Measurements from ENCODE around the gene WNK1.
A peak's percentile ranks its signal among the peaks of the same experiment; 100 is the strongest.
"Not testable (repeated sequence)": the region's sequence is repeated elsewhere in the genome, so short reads cannot be mapped to it uniquely, and the experiment has no call there.

Gene WNK1

GRCh38 chr12:779745-780734 lies 27.7 kb downstream of the WNK1 start:
- DNase-seq = no peak

GRCh38 chr12:780750-781379 lies 28.5 kb downstream of the WNK1 start:
- no peak for DNase-seq

DNA sequence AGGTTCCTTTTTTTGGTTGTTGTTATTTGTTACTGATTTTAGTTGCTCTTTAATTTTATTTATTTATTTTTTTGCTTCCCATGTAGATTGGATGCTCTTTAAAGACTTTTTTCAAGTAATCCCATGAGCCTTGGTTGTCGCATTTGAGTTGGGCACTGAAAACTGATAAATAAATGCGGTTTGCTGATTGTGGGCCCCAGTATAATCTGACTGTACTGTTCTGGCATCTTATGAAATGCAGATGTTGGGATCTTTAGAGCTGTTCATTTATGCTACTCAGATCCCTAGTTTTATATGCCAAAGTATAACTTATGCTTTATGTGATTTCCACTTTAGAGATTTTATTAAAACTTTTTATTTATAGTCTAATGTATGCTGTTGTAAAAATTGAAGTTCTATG lies 33.3 kb downstream of the WNK1 start:
- no peak for DNase-seq

GRCh38 chr12:788288-788687 lies 35.9 kb downstream of the WNK1 start:
- no peak for DNase-seq

DNA sequence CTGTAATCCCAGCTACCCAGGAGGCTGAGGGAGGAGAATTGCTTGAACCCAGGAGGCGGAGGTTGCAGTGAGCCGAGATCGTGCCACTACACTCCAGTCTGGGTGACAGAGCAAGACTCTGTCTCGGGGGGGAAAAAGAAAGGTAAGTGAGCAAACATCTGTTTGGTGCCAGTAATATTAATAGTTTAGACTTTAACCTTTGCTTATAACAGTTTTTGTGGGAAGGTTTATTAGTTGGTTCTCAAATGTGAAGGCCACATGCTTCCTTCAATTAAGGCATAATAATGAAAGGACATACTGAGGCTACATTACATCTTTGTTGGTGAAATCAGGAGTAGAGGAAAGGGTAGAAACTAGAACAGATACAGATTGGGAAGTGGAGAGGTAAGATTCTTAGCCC lies 36.4 kb downstream of the WNK1 start:
- not testable (repeated sequence) for DNase-seq

DNA sequence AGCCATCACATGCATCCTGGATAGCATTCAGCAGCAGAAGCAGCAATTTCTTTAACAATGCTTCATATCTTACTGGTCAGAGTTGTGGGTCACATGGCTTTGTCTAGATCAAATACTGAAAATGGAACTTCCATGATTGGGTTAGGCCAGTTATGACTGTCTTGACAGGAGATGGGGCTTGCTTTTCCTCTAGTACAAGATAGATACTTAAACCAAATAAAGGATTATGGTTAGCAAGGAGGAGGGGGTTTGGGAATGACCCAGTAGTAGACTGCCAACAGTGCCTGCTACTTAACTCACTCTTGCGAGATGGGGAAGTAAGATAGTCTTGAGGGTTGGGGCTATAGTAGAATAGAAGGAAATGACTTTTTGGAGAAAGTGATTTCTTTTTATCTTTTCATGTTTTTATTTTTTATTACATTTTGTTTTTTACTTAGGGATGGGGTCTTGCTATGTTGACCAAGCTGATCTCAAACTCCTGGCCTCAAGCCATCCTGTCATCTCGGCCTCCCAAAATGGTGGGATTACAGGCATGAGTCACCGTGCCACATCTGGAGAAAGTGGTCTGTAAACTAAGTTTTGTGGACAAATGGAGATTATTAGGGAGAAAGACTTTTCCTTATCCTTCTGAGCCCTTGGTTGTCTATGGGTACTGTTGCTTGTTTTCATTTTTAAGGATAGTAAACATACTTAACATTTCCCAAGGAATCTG lies 37.6 kb downstream of the WNK1 start:
- no peak for DNase-seq

DNA sequence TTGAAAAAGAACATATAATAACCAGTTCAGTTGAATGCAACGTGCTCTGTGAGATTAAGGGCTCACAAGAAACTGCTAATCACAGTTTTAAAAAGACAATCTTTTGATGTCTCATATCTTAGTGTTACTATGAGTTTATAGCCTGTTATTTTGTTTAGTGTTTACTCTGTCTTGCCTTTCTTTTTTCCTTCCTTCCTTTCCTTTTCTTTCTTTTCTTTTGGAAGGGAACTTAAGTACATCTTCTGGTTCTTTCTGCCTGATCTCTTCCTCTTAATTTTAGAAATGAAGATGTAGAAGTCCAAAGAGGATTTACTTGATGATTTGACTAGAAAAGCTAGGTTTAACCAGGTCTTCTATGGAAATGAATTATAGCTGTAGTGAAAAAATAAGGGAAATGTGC lies 38.2 kb downstream of the WNK1 start:
- DNase-seq = no peak

GRCh38 chr12:793037-793436 lies 40.7 kb downstream of the WNK1 start:
- no peak for DNase-seq

GRCh38 chr12:793711-794110 lies 41.3 kb downstream of the WNK1 start:
- no peak for DNase-seq

DNA sequence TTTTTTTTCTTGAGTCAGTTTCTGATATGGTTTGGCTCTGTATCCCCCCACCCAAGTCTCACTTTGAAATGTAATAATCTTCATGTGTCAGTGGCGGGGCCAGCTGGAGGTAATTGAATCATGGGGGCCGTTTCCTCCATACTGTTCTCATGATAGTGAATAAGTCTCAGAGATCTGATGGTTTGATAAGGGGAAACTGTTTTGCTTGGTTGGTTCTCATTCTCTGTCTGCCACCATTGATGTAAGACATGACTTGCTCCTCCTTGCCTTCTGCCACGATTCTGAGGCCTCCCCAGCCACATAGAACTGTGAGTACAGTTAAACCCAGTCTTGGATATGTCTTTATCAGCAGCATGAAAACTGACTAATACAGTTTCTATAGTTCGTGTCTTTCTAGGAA lies 42.9 kb downstream of the WNK1 start:
- peak; percentile 50 for DNase-seq

- DNase-seq = no peak
Observed at GRCh38 chr12:800401-800800, 48.0 kb downstream of the WNK1 start.

GRCh38 chr12:802242-803120 lies 50.1 kb downstream of the WNK1 start:
- no peak for DNase-seq

GRCh38 chr12:805022-805632 lies 52.7 kb downstream of the WNK1 start:
- DNase-seq = no peak

DNA sequence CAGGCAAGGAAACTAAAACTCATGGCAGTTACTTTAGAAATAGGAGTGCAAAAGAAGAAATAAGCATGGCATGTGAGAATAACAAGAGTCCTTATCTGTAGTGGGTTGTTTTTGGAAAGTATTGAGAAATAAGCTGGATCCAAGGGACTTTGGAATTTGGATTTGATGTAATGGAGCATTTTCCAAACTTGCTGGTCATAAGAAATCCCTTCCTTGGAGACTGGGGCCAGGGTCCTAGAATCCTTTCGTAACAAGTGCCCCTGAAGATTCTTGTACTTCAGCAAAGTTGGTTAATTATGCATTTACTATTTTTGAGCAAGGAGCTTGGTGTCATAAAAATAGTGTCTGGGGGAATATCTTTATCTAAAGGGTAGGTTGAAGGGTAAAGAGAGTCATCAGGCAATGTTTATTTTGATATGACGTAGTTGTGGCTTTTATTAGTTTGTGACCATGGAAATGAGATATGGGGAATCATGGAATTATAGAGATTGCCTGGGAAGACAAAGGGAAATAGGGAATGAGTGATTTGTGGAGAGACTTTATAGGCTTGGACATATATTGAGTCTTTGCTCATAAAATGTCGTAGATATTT lies 53.9 kb downstream of the WNK1 start:
- no peak for DNase-seq

GRCh38 chr12:807041-807735 lies 54.8 kb downstream of the WNK1 start:
- DNase-seq = peak; percentile 55

DNA sequence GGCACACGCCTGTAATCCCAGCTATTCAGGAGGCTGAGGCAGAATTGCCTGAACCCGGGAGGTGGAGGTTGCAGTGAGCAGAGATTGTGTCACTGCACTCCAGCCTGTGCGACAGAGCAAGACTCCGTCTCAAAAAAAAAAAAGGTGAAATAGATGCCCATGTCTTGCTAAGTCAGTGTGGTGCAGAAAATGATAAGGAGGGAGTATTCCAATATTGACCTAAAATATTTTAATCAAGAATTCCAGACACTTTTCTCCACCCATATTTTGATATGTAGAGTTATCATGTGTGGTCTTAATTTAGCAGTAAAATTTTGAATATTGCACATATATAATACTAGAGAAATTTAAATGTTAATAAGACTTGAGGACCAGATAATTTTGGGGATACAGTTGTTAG lies 57.7 kb downstream of the WNK1 start:
- no peak for DNase-seq

DNA sequence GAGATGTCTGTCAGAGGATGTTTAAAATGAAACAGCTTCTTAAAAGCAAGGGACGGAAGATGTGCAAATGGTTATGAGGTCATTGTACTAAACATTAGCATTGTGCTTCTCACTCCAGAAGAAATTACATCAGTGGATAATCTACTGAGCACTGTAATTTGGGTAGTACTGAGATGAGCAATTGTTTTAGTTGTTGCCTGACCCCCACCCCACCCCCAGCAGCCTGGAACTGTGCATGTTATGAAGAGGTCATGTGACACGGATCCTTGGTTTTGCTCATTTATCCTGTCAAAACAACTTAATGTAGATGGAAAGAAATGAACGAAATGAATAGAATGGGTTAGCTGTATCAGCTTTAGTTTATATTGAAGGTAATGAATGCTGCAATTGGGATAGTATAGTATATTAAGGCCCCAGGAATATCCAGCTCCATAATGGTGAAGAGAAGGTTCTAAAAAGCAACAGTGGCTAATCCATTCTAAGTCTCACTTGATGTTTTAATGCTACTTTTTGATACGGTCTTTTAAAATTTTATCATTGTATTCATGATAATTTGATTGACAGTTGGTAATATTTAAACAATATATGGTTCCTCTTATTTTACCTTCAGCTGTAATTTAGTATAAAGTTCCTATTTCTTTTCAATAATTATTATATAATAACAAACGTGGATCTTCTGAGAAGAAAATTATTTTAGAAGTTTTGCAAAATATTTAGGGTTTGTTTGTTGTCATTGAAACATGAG lies 58.5 kb downstream of the WNK1 start:
- no peak for DNase-seq

DNA sequence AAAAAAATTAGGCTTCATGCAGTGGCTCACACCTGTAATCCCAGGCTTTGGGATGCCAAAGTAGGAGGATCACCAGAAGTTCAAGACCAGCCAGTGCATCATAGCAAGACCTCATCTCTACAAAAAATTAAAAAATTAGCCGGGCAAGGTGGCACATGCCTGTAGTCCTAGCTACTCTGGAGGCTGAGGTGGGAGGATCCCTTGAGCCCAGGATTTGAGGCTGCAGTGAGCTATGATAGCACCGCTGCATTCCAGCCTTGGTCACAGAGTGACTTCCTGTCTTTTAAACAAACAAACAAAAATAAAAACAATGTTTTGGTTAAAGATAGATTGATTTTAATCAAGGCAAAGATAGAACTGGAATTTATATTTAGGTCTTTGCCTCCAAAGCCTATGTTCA lies 60.6 kb downstream of the WNK1 start:
- no peak for DNase-seq

DNA sequence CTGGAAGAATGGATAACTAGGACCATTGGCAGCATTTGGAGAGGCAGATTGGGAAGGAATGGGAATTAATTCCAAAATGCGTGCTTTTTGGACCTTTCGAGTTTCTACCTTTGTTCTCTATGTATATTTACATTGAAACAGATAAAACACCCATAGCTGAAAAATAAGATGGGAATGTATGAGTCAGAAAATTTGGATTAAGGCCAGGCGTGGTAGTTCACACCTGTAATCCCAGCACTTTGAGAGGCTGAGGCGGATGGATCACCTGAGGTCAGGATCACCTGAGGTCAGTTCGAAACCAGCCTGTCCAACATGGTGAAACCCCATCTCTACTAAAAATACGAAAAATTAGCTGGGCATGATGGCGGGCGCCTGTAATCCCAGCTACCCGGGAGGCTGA lies 65.1 kb downstream of the WNK1 start:
- DNase-seq = not testable (repeated sequence)

DNA sequence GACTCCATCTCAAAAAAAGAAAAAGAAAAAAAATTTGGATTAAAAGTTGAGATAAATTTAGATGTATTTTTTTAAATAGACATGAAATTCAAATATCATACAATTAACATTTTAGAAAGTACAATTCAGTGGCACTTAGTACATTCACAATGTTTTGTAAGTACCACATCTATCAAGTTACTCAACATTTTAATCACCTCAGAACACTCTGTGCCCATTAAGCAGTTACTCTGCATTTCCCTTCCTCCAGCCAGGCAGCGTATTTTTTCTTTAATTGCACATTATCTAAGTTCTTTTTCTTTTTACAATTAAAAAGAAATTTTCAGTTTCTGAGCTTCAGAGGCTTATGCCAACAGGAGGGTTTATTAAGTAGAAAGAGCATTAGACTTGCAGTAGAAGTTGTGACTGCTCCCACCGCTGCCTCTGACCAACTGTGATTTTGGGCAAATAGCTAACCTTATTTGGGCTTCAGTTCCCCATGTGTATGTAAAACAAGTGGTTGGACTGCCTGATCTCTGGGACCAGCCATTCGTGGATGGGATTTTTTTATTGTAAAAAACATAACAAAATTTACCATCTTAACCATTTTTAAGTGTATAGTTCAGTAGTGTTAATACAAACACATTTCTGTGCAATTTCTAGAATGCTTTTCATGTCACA lies 65.7 kb downstream of the WNK1 start:
- DNase-seq = no peak
